Measurements from ENCODE around the gene MYOM1.
A peak's percentile ranks its signal among the peaks of the same experiment; 100 is the strongest.

MYOM1 gene

GRCh38 chr18:3219631-3220335 is at the start of gene MYOM1:
Gene MYOM1 (minus strand): TSS chr18:3219968. CDS start chr18:3215223, 4,745 bp downstream.
- DNase-seq (ENCODE audit: low spot score), result no peak

GRCh38 chr18:3269241-3269913 is 49.6 kb upstream of the MYOM1 start:
- DNase-seq (ENCODE audit: low spot score), result no peak

- no peak for DNase-seq (ENCODE audit: low spot score)
Observed at GRCh38 chr18:3268306-3268705, 48.5 kb upstream of the MYOM1 start.

GRCh38 chr18:3266062-3266608 is 46.4 kb upstream of the MYOM1 start:
- DNase-seq (ENCODE audit: low spot score), result no peak

- no peak for DNase-seq (ENCODE audit: low spot score)
Observed at GRCh38 chr18:3265564-3266033, 45.8 kb upstream of the MYOM1 start.

- DNase-seq (ENCODE audit: low spot score), result peak; percentile 30
Observed at GRCh38 chr18:3264362-3264761, 44.6 kb upstream of the MYOM1 start.

GRCh38 chr18:3263132-3263700 is 43.4 kb upstream of the MYOM1 start:
- DNase-seq (ENCODE audit: low spot score), result no peak

- peak; percentile 38 for DNase-seq (ENCODE audit: low spot score)
Observed at GRCh38 chr18:3262234-3263131, 42.7 kb upstream of the MYOM1 start.

- DNase-seq (ENCODE audit: low spot score), result peak; percentile 83
Observed at GRCh38 chr18:3261373-3262233, 41.8 kb upstream of the MYOM1 start, which contains the start of gene MYL12B. Gene MYL12B (plus strand): TSS chr18:3262133. CDS start chr18:3272899, 10,766 bp downstream.

GRCh38 chr18:3260995-3261372 is 41.2 kb upstream of the MYOM1 start:
- DNase-seq (ENCODE audit: low spot score), result peak; percentile 55

GRCh38 chr18:3257627-3258120 is 37.9 kb upstream of the MYOM1 start:
- DNase-seq (ENCODE audit: low spot score), result no peak

- DNase-seq (ENCODE audit: low spot score), result no peak
Observed at GRCh38 chr18:3256693-3257626, 37.2 kb upstream of the MYOM1 start.

- DNase-seq (ENCODE audit: low spot score), result no peak
Observed at GRCh38 chr18:3255611-3256165, 35.9 kb upstream of the MYOM1 start.

GRCh38 chr18:3254725-3255124 is 35.0 kb upstream of the MYOM1 start:
- no peak for DNase-seq (ENCODE audit: low spot score)

- no peak for DNase-seq (ENCODE audit: low spot score)
Observed at GRCh38 chr18:3252843-3253242, 33.1 kb upstream of the MYOM1 start.

GRCh38 chr18:3251963-3252277 is 32.2 kb upstream of the MYOM1 start:
- no peak for DNase-seq (ENCODE audit: low spot score)

GRCh38 chr18:3251249-3251962 is 31.6 kb upstream of the MYOM1 start:
- no peak for DNase-seq (ENCODE audit: low spot score)

- peak; percentile 45 for DNase-seq (ENCODE audit: low spot score)
Observed at GRCh38 chr18:3250237-3251107, 30.7 kb upstream of the MYOM1 start.

Data from CD4-positive, alpha-beta T cell treated with Interleukin-15 for 4 hours (primary cell).